Activated naive CD4-positive, alpha-beta T cell treated with anti-CD3 and anti-CD28 coated beads, Interleukin-2, amount 10 ng/mL, durations not matched to agents 7 days and 5 days (primary cell): ENCODE measurements around the gene NEDD9.

Source experiments
- CTCF ChIA-PET: fragments of 350-600 bp; sonication (Branson Sonifier 250); formaldehyde crosslinking; loops from one replicate; lab custom pipeline; 2021; ENCODE audit warnings: antibody characterized with exemption; lab: Charles Lee
- DNase-seq: peaks from one replicate; pipeline ENCODE4 v3.0.0-alpha.2; 2020
- H3K27ac Mint-ChIP-seq: one replicate; pipeline ENCODE4 v1.8.0; 2021; ENCODE audit warnings: mild to moderate bottlenecking, moderate library complexity, mixed read lengths
- H3K27me3 Mint-ChIP-seq: one replicate; pipeline ENCODE4 v1.8.0; 2021; ENCODE audit warnings: mild to moderate bottlenecking, mixed read lengths
- H3K36me3 Mint-ChIP-seq: one replicate; pipeline ENCODE4 v1.8.0; 2021; ENCODE audit warnings: mixed read lengths
- H3K4me1 Mint-ChIP-seq: one replicate; pipeline ENCODE4 v1.8.0; 2021; ENCODE audit warnings: mixed read lengths
- H3K4me3 Mint-ChIP-seq: one replicate; pipeline ENCODE4 v1.8.0; 2021; ENCODE audit warnings: mild to moderate bottlenecking, moderate library complexity, mixed read lengths
- H3K9me3 Mint-ChIP-seq: one replicate; pipeline ENCODE4 v1.8.0; 2021; ENCODE audit warnings: mixed read lengths

NEDD9 gene

DNA sequence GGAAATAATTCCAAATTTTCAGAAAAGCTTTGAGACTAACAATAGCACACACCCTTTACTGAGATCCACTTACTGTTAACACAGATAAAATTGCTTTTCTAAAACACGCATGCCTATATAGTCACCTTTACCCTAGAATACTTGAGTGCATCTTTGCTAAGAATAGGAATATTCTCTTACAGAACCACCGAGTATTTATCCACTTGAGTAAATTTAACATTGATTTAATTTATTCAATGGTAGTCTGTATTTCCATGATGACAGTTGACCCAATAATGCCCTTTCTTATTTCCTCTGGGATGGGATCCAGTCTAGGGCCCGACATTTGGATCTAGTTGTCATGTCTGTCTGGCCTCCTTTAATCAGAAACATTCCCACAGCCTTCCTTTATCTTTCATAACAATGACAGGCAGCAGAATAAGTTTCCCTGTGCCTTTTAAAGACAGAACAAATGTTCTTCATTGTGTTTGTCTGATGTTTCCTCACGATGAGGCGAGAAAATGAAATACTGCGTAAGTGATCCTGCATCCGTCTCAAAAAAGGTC, 64.3 kb downstream of the NEDD9 start:
- Mint-ChIP-seq H3K36me3 (no peaks in the 10 kb centered on the region), H3K4me3 (no peak overlapping the region), H3K27me3 (no peaks in the 10 kb centered on the region), H3K27ac (no peak overlapping the region), H3K4me1 (peaks cover 29% of the 10 kb centered on the region), H3K9me3 (no peaks in the 10 kb centered on the region)
- no peak for DNase-seq
- CTCF ChIA-PET = interaction anchor here (1.0 to 10.1 kb wide), 4 partner anchors 138 to 328 kb away, joined by 3 to 69 read pairs (median 6); no protein-coding TSS in a partner anchor

DNA sequence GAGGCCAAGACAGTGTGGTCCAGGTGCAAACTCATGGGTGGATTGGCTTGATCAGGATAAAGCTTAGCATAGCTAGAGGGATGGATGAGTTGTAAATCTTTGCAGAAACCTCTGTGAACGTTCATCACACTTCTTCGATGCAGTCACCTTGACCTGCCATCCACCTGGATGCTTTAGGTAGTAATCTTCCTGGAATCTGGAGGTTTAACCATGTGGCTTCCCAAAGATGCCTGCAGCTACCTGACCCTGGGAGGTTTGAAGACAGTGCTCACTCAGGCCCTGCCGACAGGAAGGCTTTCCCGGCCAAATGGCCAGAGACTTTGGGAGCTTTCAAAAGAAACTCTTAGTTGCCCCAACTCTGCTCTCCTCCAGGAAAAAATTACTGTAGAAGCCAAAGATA, 65.5 kb downstream of the NEDD9 start:
- Mint-ChIP-seq H3K4me1 (peaks cover 19% of the 10 kb centered on the region), H3K27ac (no peak overlapping the region), H3K36me3 (no peaks in the 10 kb centered on the region), H3K27me3 (no peaks in the 10 kb centered on the region), H3K4me3 (no peak overlapping the region), H3K9me3 (no peaks in the 10 kb centered on the region)
- no peak for DNase-seq
- CTCF ChIA-PET = interaction anchor here (0.6 to 2.7 kb wide), 3 partner anchors 111 to 329 kb away, joined by 3 to 10 read pairs (median 3); no protein-coding TSS in a partner anchor

DNA sequence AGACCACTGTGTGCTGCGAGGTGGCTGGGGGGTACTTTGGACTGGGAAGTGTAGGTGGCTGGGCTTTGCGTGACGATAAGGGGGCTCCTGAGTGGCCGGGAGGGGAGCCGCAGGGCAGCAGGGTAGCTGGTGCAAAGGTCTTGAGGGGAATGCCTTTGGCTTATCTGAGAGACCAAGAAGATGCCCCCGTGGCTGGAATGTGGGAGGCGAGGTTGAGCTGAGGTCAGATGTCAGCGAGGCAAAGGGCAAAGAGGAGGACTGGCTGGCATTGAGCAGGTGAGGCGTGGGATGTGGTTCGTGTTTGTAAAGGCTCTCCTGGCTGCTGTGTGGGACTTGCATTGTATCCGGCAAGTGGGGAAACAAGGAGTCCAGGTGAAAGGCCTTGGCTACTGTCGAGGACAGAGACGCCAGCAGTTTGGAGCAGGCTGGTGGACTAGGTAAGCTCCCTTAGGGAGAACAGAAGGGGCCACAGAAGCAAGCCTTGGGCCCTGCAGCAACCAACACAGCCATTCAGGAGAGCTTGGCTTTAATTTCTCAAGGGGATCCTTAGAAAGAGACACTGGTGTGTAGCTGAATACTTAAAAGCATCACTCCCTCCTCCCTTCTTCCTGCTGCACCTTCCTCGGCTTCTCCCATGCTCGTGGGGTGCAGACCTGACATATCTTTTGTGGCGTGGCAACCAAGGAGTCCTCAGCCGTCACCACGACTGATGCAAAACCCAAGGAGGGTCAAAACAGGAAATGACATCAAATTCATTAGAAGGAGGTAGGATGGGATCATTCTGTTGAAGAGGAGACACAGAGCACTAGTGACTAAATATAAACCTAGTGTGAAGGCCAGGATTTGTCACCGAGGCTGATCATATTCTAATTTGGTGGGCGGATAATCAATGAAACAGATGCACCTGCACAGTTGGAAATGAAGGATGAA, 67.5 kb downstream of the NEDD9 start:
- no peaks in the 10 kb centered on the region for H3K36me3 Mint-ChIP-seq
- no peaks in the 10 kb centered on the region for H3K9me3 Mint-ChIP-seq
- no peak overlapping the region for H3K4me3 Mint-ChIP-seq
- H3K4me1 Mint-ChIP-seq = peaks cover 19% of the 10 kb centered on the region
- no peak for DNase-seq
- peak overlapping the region; percentile 16 for H3K27ac Mint-ChIP-seq
- H3K27me3 Mint-ChIP-seq = peaks cover 4% of the 10 kb centered on the region
- CTCF ChIA-PET = no interaction called here

DNA sequence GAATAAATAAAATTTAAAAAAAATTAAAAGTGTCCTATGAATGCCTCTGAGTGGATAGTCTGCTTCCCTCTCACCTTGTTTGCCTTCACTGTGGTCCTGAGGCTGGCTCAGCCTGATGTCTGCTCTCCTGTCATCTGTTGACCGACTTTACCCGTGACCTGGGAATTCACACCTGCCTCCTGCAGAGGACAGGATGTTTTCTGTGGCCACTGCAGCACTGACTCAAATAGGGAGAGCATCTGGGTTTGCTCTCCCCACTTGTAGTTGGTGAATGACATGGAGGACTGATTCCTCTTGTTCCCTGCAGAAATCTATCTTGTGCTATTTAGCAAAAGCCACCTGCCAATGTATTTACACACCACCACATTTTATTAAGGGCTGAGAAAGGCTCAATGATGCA, 68.5 kb downstream of the NEDD9 start:
- CTCF ChIA-PET = no interaction called here
- no peaks in the 10 kb centered on the region for H3K9me3 Mint-ChIP-seq
- no peak for DNase-seq
- no peak overlapping the region for H3K4me3 Mint-ChIP-seq
- no peak overlapping the region for H3K27ac Mint-ChIP-seq
- peaks cover 19% of the 10 kb centered on the region for H3K4me1 Mint-ChIP-seq
- H3K36me3 Mint-ChIP-seq = no peaks in the 10 kb centered on the region
- H3K27me3 Mint-ChIP-seq = peaks cover 4% of the 10 kb centered on the region

DNA sequence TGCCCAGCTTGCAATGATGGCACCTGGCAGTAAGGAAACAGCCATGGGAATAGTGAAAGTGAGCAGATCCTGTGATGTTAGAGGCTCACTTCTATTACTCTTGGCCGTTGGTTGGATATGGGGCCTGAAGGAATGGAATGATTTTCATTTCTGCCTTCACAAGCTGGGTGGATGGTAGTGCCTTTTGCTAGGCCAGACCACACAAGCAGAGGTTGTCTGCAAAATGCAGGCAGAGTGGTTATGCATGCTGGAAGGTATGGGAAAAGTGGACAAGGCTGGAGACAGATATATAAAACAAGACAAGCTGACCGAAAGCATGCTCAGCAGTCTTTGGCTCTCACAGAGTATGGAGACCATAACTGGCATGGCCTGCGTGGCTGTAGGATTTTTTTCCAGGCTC, 70.2 kb downstream of the NEDD9 start:
- DNase-seq = no peak
- Mint-ChIP-seq H3K9me3 (no peaks in the 10 kb centered on the region), H3K27ac (no peak overlapping the region), H3K4me3 (no peak overlapping the region), H3K27me3 (peaks cover 4% of the 10 kb centered on the region), H3K4me1 (peaks cover 19% of the 10 kb centered on the region), H3K36me3 (no peaks in the 10 kb centered on the region)
- CTCF ChIA-PET = no interaction called here

DNA sequence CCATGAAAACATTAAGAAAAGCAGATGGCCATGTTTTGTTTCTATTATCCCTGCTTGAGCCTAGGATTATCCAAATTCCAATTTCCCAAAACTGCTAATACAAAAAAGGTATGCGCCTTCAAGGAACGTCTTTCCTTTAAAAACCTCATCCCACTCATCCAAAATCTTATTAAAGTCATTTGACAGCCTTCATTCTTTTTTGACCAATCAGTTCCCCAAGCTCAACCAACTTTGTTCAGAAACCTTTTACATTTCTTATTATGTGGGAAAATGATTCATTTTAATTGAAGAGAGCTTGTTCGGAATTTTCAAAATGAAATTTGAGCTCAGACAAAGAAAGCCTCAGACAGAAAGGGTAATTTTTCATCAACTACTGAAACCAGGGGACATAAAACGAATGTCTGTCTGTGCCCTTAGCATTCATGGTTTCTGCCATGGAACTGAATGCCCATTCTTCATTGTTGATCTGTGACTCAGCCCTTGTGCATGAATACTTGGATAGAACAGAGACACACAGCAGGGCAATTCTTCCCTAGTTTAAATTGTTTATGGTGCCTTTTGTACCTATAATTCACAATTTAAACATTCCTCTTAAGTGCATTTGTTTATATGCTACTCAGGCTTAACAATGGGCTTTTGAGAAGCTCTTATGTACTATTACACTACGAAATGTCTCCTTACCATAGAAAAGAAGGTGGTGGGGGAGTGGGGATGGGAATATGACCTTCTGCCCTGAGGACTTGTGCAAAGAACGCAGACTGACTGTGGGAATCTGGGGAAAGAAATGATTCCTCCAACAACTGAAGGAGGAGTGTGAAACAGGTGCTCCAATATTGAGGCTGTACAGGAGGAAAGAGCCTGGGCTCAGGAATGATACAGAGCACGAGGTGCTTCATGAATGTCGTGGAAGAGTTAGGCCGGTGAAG, 71.2 kb downstream of the NEDD9 start:
- DNase-seq = no peak
- H3K4me3 Mint-ChIP-seq = no peak overlapping the region
- H3K27ac Mint-ChIP-seq = no peak overlapping the region
- CTCF ChIA-PET = no interaction called here
- peaks cover 19% of the 10 kb centered on the region for H3K4me1 Mint-ChIP-seq
- no peaks in the 10 kb centered on the region for H3K36me3 Mint-ChIP-seq
- H3K9me3 Mint-ChIP-seq = no peaks in the 10 kb centered on the region
- H3K27me3 Mint-ChIP-seq = peaks cover 4% of the 10 kb centered on the region

DNA sequence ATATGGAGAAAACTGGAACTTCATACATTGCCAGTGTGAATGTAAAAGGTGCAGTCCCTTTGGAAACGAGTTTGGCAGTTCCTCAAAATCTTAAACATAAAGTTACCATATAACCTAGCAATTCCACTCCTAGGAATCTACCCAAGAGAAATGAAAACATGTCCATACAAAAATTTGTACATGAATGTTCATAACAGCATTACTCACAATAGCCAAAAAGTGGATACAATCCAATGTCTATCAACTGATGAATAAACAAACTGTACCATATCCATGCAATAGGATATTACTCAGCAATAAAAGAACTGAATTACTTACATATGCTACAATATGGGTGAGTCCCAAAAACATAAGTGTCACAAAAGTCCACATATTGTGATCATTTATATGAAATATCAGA, 72.3 kb downstream of the NEDD9 start:
- Mint-ChIP-seq H3K27ac (no peak overlapping the region), H3K9me3 (no peaks in the 10 kb centered on the region), H3K27me3 (peaks cover 10% of the 10 kb centered on the region), H3K4me1 (peaks cover 14% of the 10 kb centered on the region), H3K36me3 (no peaks in the 10 kb centered on the region), H3K4me3 (no peak overlapping the region)
- CTCF ChIA-PET = no interaction called here
- DNase-seq = no peak

DNA sequence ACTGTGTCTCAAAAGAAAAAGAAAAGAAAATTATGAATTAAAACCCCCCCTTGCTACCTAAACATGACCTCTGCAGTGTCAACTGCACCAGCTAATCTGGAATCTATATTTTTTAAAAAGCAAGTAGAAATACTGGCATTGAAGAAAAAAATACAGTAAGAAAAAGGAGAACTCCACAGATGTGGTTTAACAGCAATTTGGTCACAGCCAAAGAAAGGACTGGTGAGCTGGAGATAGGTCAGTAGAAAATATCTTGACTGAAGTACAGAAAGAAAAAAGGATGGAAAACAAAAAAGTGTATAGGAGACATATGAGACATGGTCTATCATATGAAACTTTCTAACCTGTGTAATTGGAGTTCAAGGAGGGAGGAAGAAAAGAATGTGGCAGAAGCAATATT, 76.9 kb downstream of the NEDD9 start:
- Mint-ChIP-seq H3K4me3 (no peak overlapping the region), H3K4me1 (peaks cover 8% of the 10 kb centered on the region), H3K27ac (no peak overlapping the region), H3K27me3 (peaks cover 21% of the 10 kb centered on the region), H3K36me3 (no peaks in the 10 kb centered on the region), H3K9me3 (no peaks in the 10 kb centered on the region)
- CTCF ChIA-PET = interaction anchor here (1.2 kb wide), 1 partner anchor 420 kb away, joined by 3 read pairs; no protein-coding TSS in a partner anchor
- DNase-seq = no peak

DNA sequence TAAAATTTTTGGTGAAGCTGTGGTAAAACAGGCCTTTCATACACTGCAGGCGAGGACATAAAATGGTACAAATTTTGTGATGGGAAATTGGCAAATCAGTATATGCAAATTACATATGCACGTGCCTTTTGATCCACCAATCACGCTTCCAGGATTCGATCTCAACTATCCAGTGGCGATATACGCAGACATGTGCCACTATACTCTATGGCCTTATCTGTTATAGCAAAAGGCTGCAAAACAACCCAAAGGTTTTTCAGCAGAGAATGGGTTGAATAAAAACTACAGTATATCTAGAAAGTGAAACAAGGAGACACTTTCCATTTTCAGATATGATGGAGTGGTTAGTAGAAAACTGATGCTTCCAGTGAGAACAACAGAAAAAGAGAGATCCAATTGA, 79.0 kb downstream of the NEDD9 start:
- CTCF ChIA-PET = interaction anchor here (0.6 to 2.2 kb wide), 2 partner anchors 9 to 343 kb away, joined by 3 to 8 read pairs; no protein-coding TSS in a partner anchor

DNA sequence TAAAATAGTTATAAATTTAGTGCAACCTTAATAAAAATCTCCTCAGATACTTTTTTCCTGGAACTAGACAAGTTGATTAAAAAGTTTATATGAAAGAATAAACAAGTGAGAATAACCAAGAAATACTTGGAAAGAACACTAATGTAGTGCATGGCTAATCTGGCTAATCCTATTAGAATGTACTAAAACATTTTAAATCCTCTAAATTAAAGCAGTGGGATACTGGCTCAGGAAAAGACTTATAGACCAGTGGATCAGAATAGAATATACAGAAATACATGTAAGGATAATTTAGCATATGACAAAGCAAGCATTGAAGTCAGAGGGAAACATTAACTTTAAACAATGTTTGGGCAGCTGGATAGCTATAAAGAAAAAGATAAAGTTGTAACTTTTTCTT, 79.9 kb downstream of the NEDD9 start:
- Mint-ChIP-seq H3K4me3 (no peak overlapping the region), H3K9me3 (no peaks in the 10 kb centered on the region), H3K36me3 (no peaks in the 10 kb centered on the region), H3K27me3 (peaks cover 21% of the 10 kb centered on the region), H3K27ac (no peak overlapping the region), H3K4me1 (peaks cover 8% of the 10 kb centered on the region)
- DNase-seq = no peak
- CTCF ChIA-PET = interaction anchor here (2.1 kb wide), 1 partner anchor 343 kb away, joined by 12 read pairs; no protein-coding TSS in a partner anchor

More for the DNA sequence above, 79.0 kb downstream of the NEDD9 start:
- Mint-ChIP-seq H3K4me1 (peaks cover 8% of the 10 kb centered on the region), H3K27me3 (peaks cover 21% of the 10 kb centered on the region), H3K9me3 (no peaks in the 10 kb centered on the region), H3K4me3 (peak overlapping the region; percentile 57), H3K27ac (no peak overlapping the region), H3K36me3 (no peaks in the 10 kb centered on the region)
- no peak for DNase-seq

DNA sequence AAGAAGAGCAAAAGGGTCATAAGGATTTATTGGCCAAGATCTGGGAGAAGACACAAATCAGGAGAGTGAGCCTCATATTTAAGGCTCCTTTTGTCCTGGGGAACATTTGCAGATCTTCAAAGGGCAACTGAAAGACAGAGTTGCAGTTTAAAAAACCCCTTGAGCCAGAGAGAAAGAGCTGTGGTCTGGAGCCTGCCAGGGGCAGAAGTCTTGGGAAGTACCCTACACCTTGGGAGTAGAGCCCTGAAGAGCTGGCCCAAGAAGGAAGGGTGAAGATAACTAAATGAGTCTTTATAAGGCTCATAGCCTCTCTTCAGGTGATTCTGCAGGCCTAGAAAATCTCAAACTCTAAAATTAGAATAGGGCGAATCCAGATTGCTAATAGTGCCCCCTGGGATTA, 81.0 kb downstream of the NEDD9 start:
- no peak overlapping the region for H3K4me3 Mint-ChIP-seq
- DNase-seq = no peak
- peaks cover 8% of the 10 kb centered on the region for H3K4me1 Mint-ChIP-seq
- peaks cover 21% of the 10 kb centered on the region for H3K27me3 Mint-ChIP-seq
- H3K36me3 Mint-ChIP-seq = no peaks in the 10 kb centered on the region
- H3K9me3 Mint-ChIP-seq = no peaks in the 10 kb centered on the region
- H3K27ac Mint-ChIP-seq = no peak overlapping the region
- CTCF ChIA-PET = interaction anchor here (2.1 kb wide), 1 partner anchor 345 kb away, joined by 12 read pairs; no protein-coding TSS in a partner anchor

DNA sequence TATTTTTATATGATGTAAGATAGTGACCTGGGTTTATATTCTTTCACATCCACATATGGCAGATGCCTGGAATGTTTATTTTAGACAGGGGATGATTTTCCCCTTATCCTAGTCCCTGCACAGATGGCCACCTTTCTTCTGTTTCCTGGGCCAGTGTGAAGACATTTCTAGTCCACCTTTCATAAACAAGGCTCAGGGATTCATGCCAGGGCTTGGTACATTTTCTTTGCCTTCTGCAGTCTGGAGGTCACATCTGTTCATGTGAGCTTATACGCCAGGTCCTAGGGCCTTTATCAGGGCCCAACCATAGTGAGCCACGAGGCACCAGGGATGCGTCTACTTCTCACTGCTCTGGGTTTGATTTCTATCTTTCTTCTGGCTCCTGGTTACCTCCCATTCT, 82.9 kb downstream of the NEDD9 start:
- Mint-ChIP-seq H3K36me3 (no peaks in the 10 kb centered on the region), H3K4me3 (no peak overlapping the region), H3K27ac (no peak overlapping the region), H3K9me3 (no peaks in the 10 kb centered on the region), H3K4me1 (peaks cover 8% of the 10 kb centered on the region), H3K27me3 (peaks cover 9% of the 10 kb centered on the region)
- CTCF ChIA-PET = interaction anchor here (0.9 to 2.4 kb wide), 2 partner anchors 345 to 347 kb away, joined by 3 to 9 read pairs; no protein-coding TSS in a partner anchor
- DNase-seq = no peak

DNA sequence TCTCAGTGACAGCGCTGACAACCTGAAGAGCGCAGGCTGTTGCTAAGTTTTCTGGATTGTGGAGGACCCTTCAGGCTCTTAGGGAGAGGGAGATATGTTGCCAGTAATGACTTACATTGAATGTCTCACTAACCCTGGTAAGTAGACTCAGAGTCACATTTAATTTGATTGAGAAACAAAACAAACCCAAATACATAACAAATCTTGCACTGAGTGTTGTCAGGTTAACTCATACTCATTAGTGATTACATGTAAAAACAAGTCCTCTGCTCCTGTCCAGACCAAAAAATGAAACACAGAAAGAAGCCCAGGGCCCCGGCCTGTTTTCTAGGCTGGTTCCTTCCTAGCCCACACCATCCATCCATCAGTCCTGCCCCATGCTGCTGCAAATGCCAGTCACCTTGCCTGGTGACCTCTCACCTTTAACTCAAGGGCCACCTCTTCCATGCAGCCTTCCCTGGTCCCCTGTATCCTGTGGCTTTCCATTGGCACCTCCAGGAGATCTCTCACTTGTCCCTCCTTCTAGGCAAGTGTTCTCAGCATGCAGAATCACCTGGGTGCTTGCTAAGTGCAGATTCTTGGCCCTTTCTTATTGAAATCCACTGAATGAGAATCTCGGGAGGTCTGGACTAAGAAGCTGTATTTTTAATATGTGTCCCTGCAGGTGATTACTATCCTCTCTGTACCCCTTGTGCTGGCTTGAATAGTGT, 86.2 kb downstream of the NEDD9 start:
- Mint-ChIP-seq H3K27ac (no peak overlapping the region), H3K4me1 (no peaks in the 10 kb centered on the region), H3K9me3 (no peaks in the 10 kb centered on the region), H3K27me3 (peaks cover 15% of the 10 kb centered on the region), H3K4me3 (no peak overlapping the region), H3K36me3 (no peaks in the 10 kb centered on the region)
- CTCF ChIA-PET = interaction anchor here (0.9 to 5.4 kb wide), 4 partner anchors 17 to 429 kb away, joined by 3 to 101 read pairs (median 7); no protein-coding TSS in a partner anchor
- DNase-seq = no peak
